ENCODE data around the gene ST6GALNAC4. TPM values are rescaled to one million over a fixed set of nuclear protein-coding genes. Genes with fewer than 3 reads are reported as not detected.
A peak's percentile ranks its signal among the peaks of the same experiment; 100 is the strongest.

ST6GALNAC4 gene
- total RNA-seq (10 to 100 TPM; 62.5 to 89.9 TPM), polyA plus RNA-seq (ENCODE audit: insufficient read length in 6 of 6) (10 to 100 TPM; 20.7 to 31.5 (median 24.3) TPM)
- long read RNA-seq, donor 1, transcript ST6GALNAC4-201 (6 exons, 1,691 nt): major isoform, 12 of 19 reads
- long read RNA-seq, donor 1, partial matches to known transcripts: 0 of 19 reads
- long read RNA-seq, donor 1, other reads (novel, unspliced or antisense): 5 of 19 reads
- long read RNA-seq, donor 2, transcript ST6GALNAC4-201 (6 exons, 1,691 nt): major isoform, 6 of 14 reads
- long read RNA-seq, donor 2, partial matches to known transcripts: 5 of 14 reads
- long read RNA-seq, donor 2, other reads (novel, unspliced or antisense): 0 of 14 reads
- long read RNA-seq, donor 3, transcript ST6GALNAC4-201 (6 exons, 1,691 nt): major isoform, 5 of 6 reads
- long read RNA-seq, donor 3, partial matches to known transcripts: 0 of 6 reads
- long read RNA-seq, donor 3, other reads (novel, unspliced or antisense): 0 of 6 reads
- long read RNA-seq, donor 4, transcript ST6GALNAC4-201 (6 exons, 1,691 nt): major isoform, 26 of 31 reads
- long read RNA-seq, donor 4, partial matches to known transcripts: 1 of 31 reads
- long read RNA-seq, donor 4, other reads (novel, unspliced or antisense): 4 of 31 reads
- long read RNA-seq, donor 5, transcript ST6GALNAC4-201 (6 exons, 1,691 nt): major isoform, 5 of 5 reads
- long read RNA-seq, donor 5, partial matches to known transcripts: 0 of 5 reads
- long read RNA-seq, donor 5, other reads (novel, unspliced or antisense): 0 of 5 reads
- long read RNA-seq, donor 6, partial matches to known transcripts: 0 of 8 reads
- long read RNA-seq, donor 6, other reads (novel, unspliced or antisense): 5 of 8 reads
- long read RNA-seq, donor 7, transcript ST6GALNAC4-201 (6 exons, 1,691 nt): major isoform, 6 of 7 reads
- long read RNA-seq, donor 7, partial matches to known transcripts: 0 of 7 reads
- long read RNA-seq, donor 7, other reads (novel, unspliced or antisense): 0 of 7 reads
- long read RNA-seq, donor 8, partial matches to known transcripts: 0 of 5 reads
- long read RNA-seq, donor 8, other reads (novel, unspliced or antisense): 0 of 5 reads
- long read RNA-seq, donor 9, partial matches to known transcripts: 0 of 1 reads
- long read RNA-seq, donor 9, other reads (novel, unspliced or antisense): 0 of 1 reads
- long read RNA-seq, donor 10, transcript ST6GALNAC4-201 (6 exons, 1,691 nt): major isoform, 36 of 45 reads
- long read RNA-seq, donor 10, partial matches to known transcripts: 1 of 45 reads
- long read RNA-seq, donor 10, other reads (novel, unspliced or antisense): 7 of 45 reads
- long read RNA-seq, donor 11, partial matches to known transcripts: 0 of 4 reads
- long read RNA-seq, donor 11, other reads (novel, unspliced or antisense): 0 of 4 reads
- long read RNA-seq, donor 12, partial matches to known transcripts: 0 of 5 reads
- long read RNA-seq, donor 12, other reads (novel, unspliced or antisense): 0 of 5 reads

- Histone ChIP-seq H3K36me3 (peaks cover 0 to 7% of the 10 kb centered on the region in 2 donors), H3K9me3 (no peaks in the 10 kb centered on the region), H3K27me3 (peaks cover 0 to 2% of the 10 kb centered on the region in 2 donors), H3K4me3 (peak within 1 kb of the TSS; percentile 56 to 78), H3K4me1 (peaks cover 40 to 81% of the 10 kb centered on the region in 2 donors), H3K27ac (peak within 1 kb of the TSS; percentile 33 to 67)
- ATAC-seq (peak; percentile 85), DNase-seq (peak; percentile 84 to 99 (median 96))
- TF ChIP-seq CTCF (IDR thresholded peaks at IDR 0.05): no peak
- intact Hi-C loops (cut with DNase I): no loop called here
These were observed at the start of gene ST6GALNAC4 for GRCh38 chr9:127916720-127917581. TSS of gene ST6GALNAC4 (minus strand) at chr9:127917041. CDS start at chr9:127916419, 622 bp downstream.

- Histone ChIP-seq H3K27ac (peak overlapping the region; percentile 81 to 92), H3K36me3 (no peaks in the 10 kb centered on the region), H3K4me3 (no peak overlapping the region), H3K27me3 (no peaks in the 10 kb centered on the region), H3K4me1 (peaks cover 34 to 83% of the 10 kb centered on the region in 2 donors), H3K9me3 (no peaks in the 10 kb centered on the region)
- intact Hi-C loops (cut with DNase I): no loop called here
- ATAC-seq (peak; percentile 6), DNase-seq (no peak)
- no peak for TF ChIP-seq CTCF (IDR thresholded peaks at IDR 0.05)
These were observed 49.1 kb upstream of the ST6GALNAC4 start for GRCh38 chr9:127965953-127966352.

- no peak overlapping the region for H3K4me3 ChIP-seq
- H3K36me3 ChIP-seq: no peaks in the 10 kb centered on the region
- H3K27me3 ChIP-seq: no peaks in the 10 kb centered on the region
- H3K4me1 ChIP-seq: peaks cover 28 to 65% of the 10 kb centered on the region in 2 donors
- intact Hi-C loops (cut with DNase I): no loop called here
- no peaks in the 10 kb centered on the region for H3K9me3 ChIP-seq
- no peak overlapping the region for H3K27ac ChIP-seq
- no peak for TF ChIP-seq CTCF (IDR thresholded peaks at IDR 0.05)
- DNase-seq: peak in 1 of 4 donors; percentile 71
- no peak for ATAC-seq
These were observed 46.7 kb upstream of the ST6GALNAC4 start for GRCh38 chr9:127963359-127964064.

GRCh38 chr9:127963041-127963358, 46.2 kb upstream of the ST6GALNAC4 start:
- no peak for ATAC-seq
- H3K36me3 ChIP-seq: no peaks in the 10 kb centered on the region

More at GRCh38 chr9:127963041-127963358, 46.2 kb upstream of the ST6GALNAC4 start:
- Histone ChIP-seq H3K27ac (no peak overlapping the region), H3K4me1 (peaks cover 28 to 59% of the 10 kb centered on the region in 2 donors), H3K4me3 (no peak overlapping the region), H3K9me3 (no peaks in the 10 kb centered on the region), H3K27me3 (no peaks in the 10 kb centered on the region)
- intact Hi-C loops (cut with DNase I): no loop called here
- no peak for DNase-seq
- TF ChIP-seq CTCF (IDR thresholded peaks at IDR 0.05): no peak
